ENCODE results near the gene REELD1.

REELD1 gene

DNA sequence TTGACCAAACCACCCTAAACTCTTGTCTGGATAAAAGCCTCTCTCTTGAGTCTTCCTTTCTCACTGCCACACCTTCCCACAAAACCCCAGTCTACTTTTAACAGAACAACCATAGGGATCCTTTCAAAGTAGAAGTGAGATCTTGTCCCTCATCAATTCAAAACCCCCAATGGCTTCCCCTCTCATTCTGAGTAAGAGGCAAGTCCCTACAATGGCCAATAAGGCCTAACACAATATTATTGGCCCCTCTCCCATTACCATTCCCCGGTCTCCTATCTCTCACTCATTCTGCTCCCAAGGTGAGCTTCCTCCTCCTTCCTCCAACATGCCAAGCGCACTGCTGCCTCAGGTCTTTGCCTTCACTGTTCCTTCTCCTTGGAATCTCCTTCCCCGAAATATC is 57.1 kb downstream of the REELD1 start:
- no peak for DNase-seq

DNA sequence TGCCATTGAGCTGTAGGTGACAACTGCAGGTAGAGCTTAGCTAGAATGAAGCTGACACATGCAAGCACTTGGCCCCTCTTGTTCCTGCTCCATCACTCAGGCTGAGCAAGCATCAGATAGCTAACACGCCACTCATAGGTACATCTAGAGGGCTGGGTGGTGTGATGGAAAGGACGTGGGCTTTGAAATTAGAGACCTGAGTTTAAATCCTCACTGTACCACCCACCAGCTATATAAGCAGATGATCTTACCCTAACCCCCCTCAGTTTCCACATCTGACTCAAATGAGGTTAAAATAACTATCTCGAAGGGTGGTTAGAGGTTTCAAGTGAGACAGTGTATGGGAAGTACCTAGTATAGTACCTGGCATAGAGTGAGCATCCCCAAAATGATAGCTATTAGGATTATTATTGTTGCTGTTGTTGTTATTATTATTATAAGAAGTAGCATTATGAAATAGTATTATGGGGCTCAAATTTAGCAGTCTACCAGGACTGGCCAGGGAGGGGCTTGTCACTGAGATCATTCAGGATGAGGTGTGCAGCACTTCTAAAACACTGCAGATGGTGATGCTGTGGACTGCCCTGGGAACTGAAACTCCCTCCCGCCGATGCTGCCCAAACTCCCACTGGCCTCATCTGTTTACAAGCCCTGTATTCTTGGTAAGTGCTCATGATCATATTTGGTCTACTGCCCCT is 59.0 kb downstream of the REELD1 start:
- DNase-seq: no peak

- DNase-seq: no peak
Measured at GRCh38 chr4:146274774-146275173, 60.4 kb downstream of the REELD1 start.

GRCh38 chr4:146275370-146275769 is 61.0 kb downstream of the REELD1 start:
- DNase-seq: no peak

DNA sequence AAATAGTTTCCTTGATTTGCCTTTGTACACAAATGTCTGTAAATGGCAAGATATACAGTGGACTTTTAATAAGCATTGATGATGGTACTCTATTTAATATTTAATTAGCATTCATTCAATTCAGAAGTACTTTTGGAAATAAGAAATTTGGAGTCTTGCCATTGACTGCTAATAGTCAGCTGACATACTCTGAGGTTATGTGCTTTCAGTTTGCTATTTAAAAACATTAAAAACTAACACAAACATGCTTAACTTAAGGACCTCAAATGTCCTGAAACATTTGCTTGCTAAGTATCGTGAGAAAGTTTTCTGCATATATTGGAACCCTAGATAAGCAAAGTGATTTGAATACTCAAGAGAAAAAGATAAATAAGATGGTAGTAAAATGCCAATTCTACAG is 64.6 kb downstream of the REELD1 start:
- no peak for DNase-seq

Measured in stimulated activated CD4-positive, alpha-beta T cell treated with anti-CD3 and anti-CD28 coated beads, Interleukin-4, amount 100 ng/mL, for 4 hours (primary cell).